PFSK-1 (cell line): ENCODE measurements around the gene RIPOR3.

ENCODE experiments used
- FOXP2 ChIP-seq: optimal IDR thresholded peaks from 2 replicates; pipeline ENCODE3; 2011; ENCODE audit warnings: borderline replicate concordance, control low read depth, inconsistent platforms; ENCODE audit not compliant: insufficient read depth; ENCODE audit errors: extremely low read length, extremely low read depth
- POLR2AphosphoS5 ChIP-seq: IDR thresholded peaks from 2 replicates; pipeline ENCODE4 v1.6.1; 2012; ENCODE audit warnings: low read depth, mild to moderate bottlenecking, control low read depth, low read length, moderate library complexity
- SIN3A ChIP-seq: IDR thresholded peaks from 2 replicates; pipeline ENCODE4 v1.6.1; 2012; ENCODE audit warnings: mild to moderate bottlenecking, low read length, moderate library complexity, borderline replicate concordance; ENCODE audit not compliant: insufficient read depth
- TAF1 ChIP-seq: IDR thresholded peaks from 2 replicates; pipeline ENCODE4 v1.6.1; 2012; ENCODE audit warnings: low read length, control low read depth, borderline replicate concordance; ENCODE audit not compliant: insufficient read depth
- TF ChIP-seq, protein P1 (sequence below), 2 experiments: IDR thresholded peaks; 2 replicates each; pipeline versions ENCODE4 v1.6.1 to v1.8.0; 2011 to 2012; ENCODE audit warnings: low read depth in 2 of 2, low read length in 2 of 2, control low read depth in 1 of 2, inconsistent platforms in 1 of 2, mild to moderate bottlenecking in 1 of 2, moderate library complexity in 1 of 2; ENCODE audit not compliant: insufficient read depth in 1 of 2

RIPOR3 gene

DNA sequence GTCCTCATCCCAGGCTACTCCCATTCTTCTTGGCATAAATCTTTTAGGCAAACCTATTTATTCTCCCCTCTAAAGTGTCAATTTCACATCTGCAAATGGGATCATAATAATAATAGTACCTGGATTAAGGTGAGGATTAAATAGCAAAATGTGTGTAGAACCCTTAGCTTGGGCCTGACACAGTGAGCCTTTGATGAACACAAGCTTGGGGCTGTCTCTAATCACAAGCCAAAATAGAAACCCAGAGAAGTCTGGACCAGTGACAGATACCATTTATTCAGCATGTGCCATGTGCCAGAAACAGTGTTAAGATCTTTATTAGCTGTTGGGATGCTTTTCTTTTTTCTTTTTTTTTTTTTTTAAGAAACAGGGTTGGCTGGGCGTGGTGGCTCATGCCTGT is 25.2 kb upstream of the RIPOR3 start:
- no peak for TF ChIP-seq SIN3A
- TF ChIP-seq TAF1, result no peak
- TF ChIP-seq POLR2AphosphoS5, result no peak
- no peak for TF ChIP-seq FOXP2
- TF ChIP-seq, protein P1, sequence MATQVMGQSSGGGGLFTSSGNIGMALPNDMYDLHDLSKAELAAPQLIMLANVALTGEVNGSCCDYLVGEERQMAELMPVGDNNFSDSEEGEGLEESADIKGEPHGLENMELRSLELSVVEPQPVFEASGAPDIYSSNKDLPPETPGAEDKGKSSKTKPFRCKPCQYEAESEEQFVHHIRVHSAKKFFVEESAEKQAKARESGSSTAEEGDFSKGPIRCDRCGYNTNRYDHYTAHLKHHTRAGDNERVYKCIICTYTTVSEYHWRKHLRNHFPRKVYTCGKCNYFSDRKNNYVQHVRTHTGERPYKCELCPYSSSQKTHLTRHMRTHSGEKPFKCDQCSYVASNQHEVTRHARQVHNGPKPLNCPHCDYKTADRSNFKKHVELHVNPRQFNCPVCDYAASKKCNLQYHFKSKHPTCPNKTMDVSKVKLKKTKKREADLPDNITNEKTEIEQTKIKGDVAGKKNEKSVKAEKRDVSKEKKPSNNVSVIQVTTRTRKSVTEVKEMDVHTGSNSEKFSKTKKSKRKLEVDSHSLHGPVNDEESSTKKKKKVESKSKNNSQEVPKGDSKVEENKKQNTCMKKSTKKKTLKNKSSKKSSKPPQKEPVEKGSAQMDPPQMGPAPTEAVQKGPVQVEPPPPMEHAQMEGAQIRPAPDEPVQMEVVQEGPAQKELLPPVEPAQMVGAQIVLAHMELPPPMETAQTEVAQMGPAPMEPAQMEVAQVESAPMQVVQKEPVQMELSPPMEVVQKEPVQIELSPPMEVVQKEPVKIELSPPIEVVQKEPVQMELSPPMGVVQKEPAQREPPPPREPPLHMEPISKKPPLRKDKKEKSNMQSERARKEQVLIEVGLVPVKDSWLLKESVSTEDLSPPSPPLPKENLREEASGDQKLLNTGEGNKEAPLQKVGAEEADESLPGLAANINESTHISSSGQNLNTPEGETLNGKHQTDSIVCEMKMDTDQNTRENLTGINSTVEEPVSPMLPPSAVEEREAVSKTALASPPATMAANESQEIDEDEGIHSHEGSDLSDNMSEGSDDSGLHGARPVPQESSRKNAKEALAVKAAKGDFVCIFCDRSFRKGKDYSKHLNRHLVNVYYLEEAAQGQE (IDR thresholded peaks at IDR 0.05; ENCODE audit: insufficient read depth in 1 of 2, low read depth in 2 of 2, low read length in 2 of 2), result no peak

DNA sequence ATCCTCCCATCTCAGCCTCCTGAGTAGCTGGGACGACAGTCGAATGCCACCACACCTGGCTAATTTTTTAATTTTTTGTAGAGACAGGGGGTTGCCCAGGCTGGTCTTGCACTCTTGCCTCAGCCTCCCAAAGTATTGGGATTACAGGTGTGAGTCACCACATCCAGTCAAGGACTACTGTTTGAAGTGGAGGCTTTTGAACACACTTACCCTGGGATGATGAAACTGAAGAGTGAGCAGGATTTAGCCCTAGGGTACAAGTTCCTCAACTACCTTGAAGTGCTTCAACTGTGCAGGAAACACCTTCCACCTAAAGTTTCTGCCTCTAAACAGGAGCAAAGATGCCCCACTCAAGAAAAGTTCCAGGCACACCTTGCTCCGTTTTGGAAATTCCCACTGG is 24.4 kb upstream of the RIPOR3 start:
- TF ChIP-seq FOXP2 (no peak), POLR2AphosphoS5 (no peak), SIN3A (no peak)
- TF ChIP-seq, protein P1 (IDR thresholded peaks at IDR 0.05; ENCODE audit: insufficient read depth in 1 of 2, low read depth in 2 of 2, low read length in 2 of 2), result no peak

DNA sequence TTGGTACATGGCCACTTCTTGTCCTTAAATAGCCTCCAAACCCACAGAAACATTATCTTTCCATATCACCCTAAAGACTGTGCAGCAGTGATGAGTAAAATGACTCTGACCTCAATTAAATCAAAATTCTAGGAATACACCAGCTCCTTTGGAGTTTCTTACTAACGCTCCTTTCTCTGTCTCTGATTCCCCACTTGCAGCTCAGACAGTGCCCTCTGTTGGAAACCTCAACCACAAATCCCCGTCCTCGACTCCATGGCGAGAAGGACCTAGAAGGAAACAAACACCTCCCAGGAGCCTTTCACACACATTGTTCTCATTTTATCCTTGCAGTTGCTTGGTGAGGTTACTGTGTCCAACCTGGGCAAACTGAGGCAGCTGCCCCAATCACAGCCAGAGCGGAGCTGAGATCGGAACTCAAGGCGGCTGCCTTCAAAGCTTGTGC is 22.3 kb upstream of the RIPOR3 start:
- TF ChIP-seq, protein P1 (IDR thresholded peaks at IDR 0.05; ENCODE audit: insufficient read depth in 1 of 2, low read depth in 2 of 2, low read length in 2 of 2), result no peak
- TF ChIP-seq POLR2AphosphoS5 (no peak), FOXP2 (no peak), TAF1 (no peak), SIN3A (no peak)

DNA sequence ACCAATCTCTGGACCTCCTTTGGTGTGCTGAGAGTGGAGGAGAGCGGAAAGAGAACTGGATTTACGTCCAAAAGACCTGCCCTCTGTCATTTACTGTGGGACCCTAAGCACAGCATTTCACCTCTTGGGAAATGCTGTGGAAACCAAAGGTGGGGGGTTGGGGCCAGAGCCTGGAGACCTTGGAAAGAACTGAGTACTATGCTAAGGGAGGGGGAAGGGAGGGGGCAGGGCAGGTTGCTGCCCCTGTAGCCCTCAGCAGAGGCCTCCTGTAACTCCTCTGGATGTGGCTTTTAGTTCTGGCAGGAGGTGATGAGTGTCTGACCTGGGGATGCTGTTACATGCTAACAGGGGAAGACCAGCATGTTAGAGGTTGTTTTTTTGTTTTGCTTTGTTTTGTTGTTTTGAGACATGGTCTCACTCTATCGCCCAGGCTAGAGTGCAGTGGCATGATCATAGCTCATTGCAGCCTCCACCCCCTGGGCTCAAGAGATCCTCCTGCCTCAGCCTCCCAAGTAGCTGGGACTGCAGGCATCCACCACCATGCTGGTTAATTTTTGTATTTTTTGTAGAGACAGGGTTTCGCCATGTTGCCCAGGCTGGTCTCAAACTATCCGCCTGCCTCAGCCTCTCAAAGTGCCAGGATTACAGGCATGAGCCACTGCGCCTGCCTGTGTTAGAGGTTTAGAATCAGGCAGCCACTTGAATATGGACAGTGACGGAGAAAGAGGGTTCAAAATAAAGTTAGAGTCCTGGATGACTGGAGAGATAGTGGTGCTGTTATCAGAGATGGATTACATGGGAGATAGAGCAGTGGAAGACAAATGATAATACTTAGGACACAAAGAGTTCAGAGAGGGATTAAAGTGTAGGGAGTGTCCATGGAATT is 21.7 kb upstream of the RIPOR3 start:
- TF ChIP-seq FOXP2 (no peak), SIN3A (no peak), POLR2AphosphoS5 (no peak), TAF1 (no peak)
- TF ChIP-seq, protein P1 (IDR thresholded peaks at IDR 0.05; ENCODE audit: insufficient read depth in 1 of 2, low read depth in 2 of 2, low read length in 2 of 2), result no peak
